ENCODE results near the gene SIGMAR1. TPM values are rescaled to one million over a fixed set of nuclear protein-coding genes. Genes with fewer than 3 reads are reported as not detected.

SIGMAR1 gene
- total and polyA plus RNA-seq, 2 of the 4 experiments (the other 2 are of a cell fraction): 44.6 to 88.9 TPM

DNA sequence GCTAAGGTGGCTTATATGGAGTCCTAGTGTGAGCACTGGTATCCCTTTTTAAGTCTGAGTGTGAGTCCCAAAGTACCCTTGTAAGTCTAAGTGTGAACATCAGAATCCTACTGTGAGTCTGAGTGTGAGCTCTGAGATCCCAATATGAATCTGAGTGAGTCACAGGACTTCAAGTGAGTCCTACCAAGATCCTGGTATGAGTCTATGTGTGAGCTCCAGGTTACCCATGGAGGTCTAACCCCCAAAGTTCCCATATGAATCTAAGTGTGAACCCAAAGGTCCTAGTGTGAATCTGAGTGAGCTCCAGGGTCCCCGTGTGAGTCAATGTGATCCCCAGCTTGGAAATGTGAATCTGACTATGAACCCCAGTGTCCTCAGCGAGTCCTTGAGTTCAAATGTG is 50.3 kb downstream of the SIGMAR1 start (continued):
- TF ChIP-seq CHD1 (IDR thresholded peaks at IDR 0.05; ENCODE audit: low read depth, low read length) (no peak), NFE2L2 (IDR thresholded peaks at IDR 0.05; ENCODE audit: low read depth, low read length) (no peak), BHLHE40 (IDR thresholded peaks at IDR 0.05; ENCODE audit: low read depth, low read length) (no peak), RFX5 (IDR thresholded peaks at IDR 0.05; ENCODE audit: low read depth, low read length) (no peak), SMC3 (IDR thresholded peaks at IDR 0.05; ENCODE audit: low read depth, low read length) (no peak)

DNA sequence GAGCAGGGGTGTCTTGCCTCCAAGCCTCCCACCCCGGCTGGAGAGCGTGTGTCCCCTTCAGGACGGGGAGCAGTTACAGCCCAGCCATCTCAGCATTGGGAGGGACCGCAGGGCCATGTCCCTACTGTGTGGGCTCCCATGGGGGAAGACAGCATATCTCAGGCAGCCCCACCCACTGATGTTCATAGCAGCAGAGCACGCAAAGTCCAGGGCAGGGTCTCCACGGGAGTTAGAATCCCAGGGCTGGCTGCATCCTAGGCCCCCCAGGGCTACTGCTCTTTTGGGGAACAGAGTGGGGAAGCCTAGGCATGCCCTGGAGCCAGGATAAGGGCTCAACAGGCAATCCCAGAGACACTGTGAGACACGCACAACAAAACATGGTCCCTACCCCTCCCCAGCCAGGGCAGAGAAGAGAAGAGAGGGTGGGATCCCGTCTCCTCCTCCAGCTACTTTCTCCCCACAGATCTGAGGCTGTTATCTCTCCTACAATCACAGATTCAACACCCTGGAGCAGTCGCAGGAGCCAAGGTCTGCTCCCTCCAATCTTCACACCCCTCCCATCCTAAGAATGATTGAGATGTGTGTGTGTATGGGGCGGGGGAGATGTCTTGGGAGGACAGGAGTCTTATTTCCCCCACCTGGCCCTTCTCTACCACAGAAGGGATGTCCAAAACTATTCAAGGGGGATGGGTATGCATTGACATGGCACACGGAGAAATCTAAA is 51.5 kb downstream of the SIGMAR1 start:
- Histone ChIP-seq H3K14ac (replicated peaks; ENCODE audit: low read depth, low read length) (no peak overlapping the region), H3K18ac (ENCODE audit: low read depth, low read length) (no peak overlapping the region), H3K9ac (ENCODE audit: low read depth, low read length) (no peak overlapping the region), H3K27me3 (ENCODE audit: control insufficient read depth, insufficient read depth, low read length) (peaks cover 95% of the 10 kb centered on the region), H2AK5ac (ENCODE audit: low read depth, low read length) (no peak overlapping the region), H2AFZ (replicated peaks; ENCODE audit: low read length, poor library complexity) (no peak overlapping the region), H3K4me1 (ENCODE audit: control insufficient read depth, insufficient read depth, low read length) (no peaks in the 10 kb centered on the region; the same call in 1 of the 2 replicates), H2AK9ac (replicated peaks; ENCODE audit: low read depth, low read length, poor library complexity) (no peak overlapping the region), H3K9me1 (ENCODE audit: insufficient read depth, low read length) (no peaks in the 10 kb centered on the region; the same call in 1 of the 2 replicates), H3K4me3 (ENCODE audit: insufficient read depth, low read depth, low read length) (no peak overlapping the region), H4K91ac (ENCODE audit: insufficient read depth, low read depth, low read length) (no peak overlapping the region), H2BK120ac (ENCODE audit: low read depth, low read length) (no peak overlapping the region), H3K56ac (ENCODE audit: extremely low read depth, insufficient read depth, low read length) (no peak overlapping the region), H3K9me3 (ENCODE audit: control insufficient read depth, insufficient read depth, low read length) (no peaks in the 10 kb centered on the region), H2BK20ac (ENCODE audit: low read depth, low read length) (no peak overlapping the region), H3K36me3 (ENCODE audit: control insufficient read depth, insufficient read depth, low read length) (no peaks in the 10 kb centered on the region), H3K4me2 (ENCODE audit: low read depth, low read length) (no peak overlapping the region), H3K79me1 (ENCODE audit: low read depth in 1 of 2, low read length in 2 of 2) (no peaks in the 10 kb centered on the region), H3K23ac (ENCODE audit: low read depth, low read length) (no peak overlapping the region), H3K4ac (ENCODE audit: low read depth, low read length) (no peak overlapping the region), H4K8ac (ENCODE audit: low read depth in 2 of 2, low read length in 2 of 2) (no peak overlapping the region), H4K5ac (ENCODE audit: low read depth, low read length) (no peak overlapping the region), H3K27ac (ENCODE audit: insufficient read depth, low read length) (no peak overlapping the region), H2BK5ac (ENCODE audit: low read depth, low read length, poor library complexity, severe bottlenecking) (no peak overlapping the region), H4K20me1 (ENCODE audit: insufficient read depth, low read length) (peaks cover 5% of the 10 kb centered on the region), H2BK15ac (ENCODE audit: low read depth, low read length) (no peak overlapping the region)
- no TSS peak for BruUV-seq (replicated peaks)
- in situ Hi-C loops (cut with MboI; ENCODE audit: low sequenced_read_pairs): no loop called here
- ATAC-seq (ENCODE audit: low read depth) (no peak), DNase-seq (no peak)
- dilution Hi-C loops (cut with HindIII; ENCODE audit: low sequenced_read_pairs, unreplicated experiment): no loop called here
- 8% methylated on average over 5 of the region's 11 CpGs; no CpG with 5 or more reads in 1 of the 2 experiments for WGBS, 2 experiments (ENCODE audit: extremely low coverage in 2 of 2, insufficient read length in 1 of 2)
- CTCF ChIA-PET: no interaction called here
- intact Hi-C loops (cut with micrococcal nuclease): no loop called here
- POLR2A ChIA-PET (ENCODE audit: unreplicated experiment): no interaction called here
- TF ChIP-seq MAFK (IDR thresholded peaks at IDR 0.05; ENCODE audit: low read depth, low read length) (no peak), RCOR1 (IDR thresholded peaks at IDR 0.05; ENCODE audit: insufficient replicate concordance, low read length) (no peak), MAZ (IDR thresholded peaks at IDR 0.05; ENCODE audit: borderline replicate concordance, low read depth, low read length) (no peak), SMC3 (IDR thresholded peaks at IDR 0.05; ENCODE audit: low read depth, low read length) (no peak), RAD21 (IDR thresholded peaks at IDR 0.05; ENCODE audit: low read length) (no peak), NFE2L2 (IDR thresholded peaks at IDR 0.05; ENCODE audit: low read depth, low read length) (no peak), CEBPB (IDR thresholded peaks at IDR 0.05; ENCODE audit: low read depth, low read length) (no peak)
- TF ChIP-seq, protein P1, sequence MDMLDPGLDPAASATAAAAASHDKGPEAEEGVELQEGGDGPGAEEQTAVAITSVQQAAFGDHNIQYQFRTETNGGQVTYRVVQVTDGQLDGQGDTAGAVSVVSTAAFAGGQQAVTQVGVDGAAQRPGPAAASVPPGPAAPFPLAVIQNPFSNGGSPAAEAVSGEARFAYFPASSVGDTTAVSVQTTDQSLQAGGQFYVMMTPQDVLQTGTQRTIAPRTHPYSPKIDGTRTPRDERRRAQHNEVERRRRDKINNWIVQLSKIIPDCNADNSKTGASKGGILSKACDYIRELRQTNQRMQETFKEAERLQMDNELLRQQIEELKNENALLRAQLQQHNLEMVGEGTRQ (IDR thresholded peaks at IDR 0.05; ENCODE audit: low read depth, low read length): no peak
- TF ChIP-seq, protein P2, sequence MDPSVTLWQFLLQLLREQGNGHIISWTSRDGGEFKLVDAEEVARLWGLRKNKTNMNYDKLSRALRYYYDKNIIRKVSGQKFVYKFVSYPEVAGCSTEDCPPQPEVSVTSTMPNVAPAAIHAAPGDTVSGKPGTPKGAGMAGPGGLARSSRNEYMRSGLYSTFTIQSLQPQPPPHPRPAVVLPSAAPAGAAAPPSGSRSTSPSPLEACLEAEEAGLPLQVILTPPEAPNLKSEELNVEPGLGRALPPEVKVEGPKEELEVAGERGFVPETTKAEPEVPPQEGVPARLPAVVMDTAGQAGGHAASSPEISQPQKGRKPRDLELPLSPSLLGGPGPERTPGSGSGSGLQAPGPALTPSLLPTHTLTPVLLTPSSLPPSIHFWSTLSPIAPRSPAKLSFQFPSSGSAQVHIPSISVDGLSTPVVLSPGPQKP (IDR thresholded peaks at IDR 0.05; ENCODE audit: borderline replicate concordance, low read depth, low read length): no peak
- TF ChIP-seq, protein P3, sequence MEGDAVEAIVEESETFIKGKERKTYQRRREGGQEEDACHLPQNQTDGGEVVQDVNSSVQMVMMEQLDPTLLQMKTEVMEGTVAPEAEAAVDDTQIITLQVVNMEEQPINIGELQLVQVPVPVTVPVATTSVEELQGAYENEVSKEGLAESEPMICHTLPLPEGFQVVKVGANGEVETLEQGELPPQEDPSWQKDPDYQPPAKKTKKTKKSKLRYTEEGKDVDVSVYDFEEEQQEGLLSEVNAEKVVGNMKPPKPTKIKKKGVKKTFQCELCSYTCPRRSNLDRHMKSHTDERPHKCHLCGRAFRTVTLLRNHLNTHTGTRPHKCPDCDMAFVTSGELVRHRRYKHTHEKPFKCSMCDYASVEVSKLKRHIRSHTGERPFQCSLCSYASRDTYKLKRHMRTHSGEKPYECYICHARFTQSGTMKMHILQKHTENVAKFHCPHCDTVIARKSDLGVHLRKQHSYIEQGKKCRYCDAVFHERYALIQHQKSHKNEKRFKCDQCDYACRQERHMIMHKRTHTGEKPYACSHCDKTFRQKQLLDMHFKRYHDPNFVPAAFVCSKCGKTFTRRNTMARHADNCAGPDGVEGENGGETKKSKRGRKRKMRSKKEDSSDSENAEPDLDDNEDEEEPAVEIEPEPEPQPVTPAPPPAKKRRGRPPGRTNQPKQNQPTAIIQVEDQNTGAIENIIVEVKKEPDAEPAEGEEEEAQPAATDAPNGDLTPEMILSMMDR (conservative IDR thresholded peaks at IDR 0.05; ENCODE audit: low read depth, low read length): no peak

Data from IMR-90 (cell line).